NCI-H2196 (cell line): Measurements from ENCODE around the gene GIMAP5.

ENCODE experiments used
- DNase-seq: peaks from one replicate; lab custom pipeline; 2025; ENCODE audit not compliant: unreplicated experiment; lab: John Stamatoyannopoulos, UW

The GIMAP5 gene

DNA sequence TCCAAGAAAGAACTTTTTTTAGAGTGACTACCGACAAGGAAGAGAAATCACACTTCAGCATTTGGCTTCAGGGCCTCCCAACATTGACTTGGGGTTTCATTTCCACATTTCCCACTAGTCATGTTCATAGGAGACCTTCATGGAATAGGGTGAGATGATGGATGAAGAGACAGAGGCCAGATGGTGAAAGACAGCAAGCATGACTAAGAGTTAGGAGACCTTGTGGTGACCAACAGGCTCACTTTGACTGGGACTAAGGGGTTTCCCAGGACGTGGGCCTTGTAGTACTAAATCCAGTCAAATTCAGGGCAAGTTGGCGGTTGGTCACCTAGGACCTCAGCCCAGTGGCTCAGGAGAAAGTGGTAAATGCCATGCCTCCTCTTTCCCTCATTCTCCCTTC lies 3.0 kb upstream of the GIMAP5 start:
- DNase-seq: no peak

DNA sequence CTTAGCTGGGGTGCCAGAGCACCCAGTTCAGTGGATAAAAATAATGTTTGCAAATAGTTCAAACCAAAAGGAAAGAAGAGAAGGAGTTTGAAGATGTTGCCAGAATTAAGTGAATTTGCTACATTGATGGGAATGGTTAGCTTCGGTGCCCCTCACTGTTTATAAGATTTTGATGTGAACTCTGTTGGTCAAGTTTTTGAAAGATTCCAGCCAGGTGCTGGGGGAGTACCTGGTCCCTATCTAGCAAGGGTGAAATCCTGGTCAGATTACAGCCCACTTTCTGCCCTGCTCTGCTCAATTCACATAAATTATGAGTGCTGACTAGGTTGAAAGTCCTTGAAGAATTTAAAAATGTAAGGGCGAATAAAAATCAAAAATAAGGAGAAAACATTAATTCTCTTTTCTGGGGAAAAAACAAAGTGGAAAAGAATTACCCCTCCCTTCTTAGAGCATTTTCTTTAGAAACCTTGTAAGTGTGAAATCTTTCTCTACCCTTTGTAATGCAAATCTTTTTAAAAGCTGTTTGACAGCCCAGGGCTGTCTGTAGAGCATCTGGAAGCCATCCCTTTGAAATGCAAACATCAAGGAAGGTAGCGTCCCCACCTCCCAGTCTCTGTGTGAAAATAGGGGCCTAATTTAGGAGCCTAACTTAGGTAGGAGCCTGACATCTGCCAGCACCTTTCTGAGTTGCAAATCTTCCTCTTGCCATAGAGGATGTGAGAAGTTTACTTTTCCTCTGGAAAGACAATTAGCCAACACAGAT lies 1.4 kb upstream of the GIMAP5 start:
- DNase-seq: no peak

DNA sequence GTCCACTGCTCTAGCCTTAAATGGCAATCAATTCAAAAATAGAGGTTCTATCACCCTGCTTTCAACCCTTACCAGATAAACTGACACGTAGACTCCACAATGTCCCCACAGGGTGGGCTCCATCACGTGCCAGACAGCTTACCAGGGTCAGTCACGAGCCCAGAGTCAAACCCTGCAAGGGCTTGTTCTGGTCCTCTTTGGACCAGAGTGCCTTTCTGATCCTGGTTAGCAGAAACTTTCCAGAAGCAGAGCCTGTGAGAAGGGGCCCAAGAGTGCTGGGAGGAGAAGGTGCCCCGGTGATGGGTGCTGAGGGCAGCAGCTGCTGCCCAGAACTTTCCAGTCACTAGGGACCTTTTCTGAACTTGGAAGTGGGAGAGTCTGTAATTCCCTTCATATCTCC lies 354 bp upstream of the GIMAP5 start:
- no peak for DNase-seq

DNA sequence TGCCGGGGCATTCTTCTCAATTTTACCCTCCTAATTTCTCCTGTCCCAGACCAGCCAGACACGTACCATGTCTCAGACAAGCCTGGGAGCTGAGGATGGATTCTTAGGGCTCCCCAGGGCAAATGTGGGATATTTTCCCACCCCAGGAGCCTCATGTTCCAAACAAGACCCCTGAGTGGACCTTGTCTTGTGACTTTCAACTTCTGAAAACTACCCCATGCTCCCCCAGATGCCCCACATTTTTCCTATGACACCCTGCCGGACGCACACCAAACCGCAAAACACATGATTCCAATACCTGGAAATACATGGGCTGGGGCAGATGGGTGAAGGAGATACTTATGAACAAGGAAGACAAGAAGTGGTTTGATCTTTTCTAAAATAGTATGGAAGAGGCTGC lies 874 bp downstream of the GIMAP5 start:
- DNase-seq: no peak

DNA sequence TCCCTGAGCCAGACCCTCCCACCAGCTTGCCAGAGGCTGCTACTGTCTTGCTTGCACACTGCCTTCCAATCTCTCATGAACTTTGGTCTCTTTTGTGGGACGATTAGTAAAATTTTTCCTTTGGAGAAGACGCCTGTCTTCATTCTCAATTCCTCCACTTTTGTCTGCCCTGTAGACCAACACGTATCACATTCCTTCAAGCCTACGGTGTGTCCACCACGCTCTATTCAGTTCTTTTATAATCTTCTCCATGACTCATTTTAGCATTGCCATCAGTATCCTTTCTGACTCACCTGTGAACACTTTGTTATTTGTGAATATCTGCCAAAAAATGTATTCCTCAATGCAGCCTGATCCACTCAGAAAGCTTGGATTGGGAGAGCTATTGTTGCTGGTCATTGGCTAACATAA lies 1.4 kb downstream of the GIMAP5 start:
- no peak for DNase-seq

DNA sequence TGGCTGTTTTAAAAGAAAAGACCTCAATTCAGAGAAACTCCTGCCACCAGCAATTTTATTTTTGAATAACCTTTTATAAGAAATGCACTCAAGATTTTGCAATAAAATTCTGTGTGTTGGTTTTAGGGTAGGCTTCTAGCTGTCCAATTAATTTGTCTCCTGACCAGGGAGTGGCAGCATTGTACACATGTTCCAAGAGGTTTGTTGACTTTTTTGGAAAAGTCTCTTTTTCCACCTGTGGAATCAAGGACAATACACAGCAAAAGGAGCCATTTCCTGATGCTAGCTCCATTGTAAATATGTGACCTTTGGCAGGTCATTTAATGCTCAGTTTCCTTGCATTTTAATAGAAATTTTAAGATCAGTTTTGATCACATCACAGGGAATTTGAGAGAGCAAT lies 1.8 kb downstream of the GIMAP5 start:
- no peak for DNase-seq

DNA sequence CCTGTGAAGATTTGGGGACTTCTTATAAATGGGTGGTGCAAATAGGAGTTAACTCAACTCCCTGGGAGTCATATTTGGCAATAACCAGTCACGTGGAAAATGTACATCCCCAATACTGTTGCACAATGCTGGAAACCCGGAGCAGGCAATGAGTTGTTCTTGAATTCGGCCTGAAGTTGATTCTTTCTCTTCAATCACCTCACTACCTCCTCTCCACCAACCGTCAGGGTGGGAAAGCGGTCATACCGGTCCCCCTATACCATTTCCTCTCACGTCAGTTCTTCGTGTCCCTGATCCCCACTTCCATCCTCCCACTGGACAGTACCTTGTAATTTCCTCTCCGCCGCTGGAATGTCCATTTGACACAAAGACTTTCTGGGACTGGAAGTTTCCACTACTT lies 2.8 kb downstream of the GIMAP5 start:
- DNase-seq: no peak

DNA sequence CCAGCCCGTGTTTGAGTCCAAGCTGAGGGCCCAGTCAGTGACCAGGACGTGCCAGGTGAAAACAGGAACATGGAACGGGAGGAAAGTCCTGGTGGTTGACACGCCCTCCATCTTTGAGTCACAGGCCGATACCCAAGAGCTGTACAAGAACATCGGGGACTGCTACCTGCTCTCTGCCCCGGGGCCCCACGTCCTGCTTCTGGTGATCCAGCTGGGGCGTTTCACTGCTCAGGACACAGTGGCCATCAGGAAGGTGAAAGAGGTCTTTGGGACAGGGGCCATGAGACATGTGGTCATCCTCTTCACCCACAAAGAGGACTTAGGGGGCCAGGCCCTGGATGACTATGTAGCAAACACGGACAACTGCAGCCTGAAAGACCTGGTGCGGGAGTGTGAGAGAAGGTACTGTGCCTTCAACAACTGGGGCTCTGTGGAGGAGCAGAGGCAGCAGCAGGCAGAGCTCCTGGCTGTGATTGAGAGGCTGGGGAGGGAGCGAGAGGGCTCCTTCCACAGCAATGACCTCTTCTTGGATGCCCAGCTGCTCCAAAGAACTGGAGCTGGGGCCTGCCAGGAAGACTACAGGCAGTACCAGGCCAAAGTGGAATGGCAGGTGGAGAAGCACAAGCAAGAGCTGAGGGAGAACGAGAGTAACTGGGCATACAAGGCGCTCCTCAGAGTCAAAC lies 5.2 kb downstream of the GIMAP5 start:
- DNase-seq: no peak

DNA sequence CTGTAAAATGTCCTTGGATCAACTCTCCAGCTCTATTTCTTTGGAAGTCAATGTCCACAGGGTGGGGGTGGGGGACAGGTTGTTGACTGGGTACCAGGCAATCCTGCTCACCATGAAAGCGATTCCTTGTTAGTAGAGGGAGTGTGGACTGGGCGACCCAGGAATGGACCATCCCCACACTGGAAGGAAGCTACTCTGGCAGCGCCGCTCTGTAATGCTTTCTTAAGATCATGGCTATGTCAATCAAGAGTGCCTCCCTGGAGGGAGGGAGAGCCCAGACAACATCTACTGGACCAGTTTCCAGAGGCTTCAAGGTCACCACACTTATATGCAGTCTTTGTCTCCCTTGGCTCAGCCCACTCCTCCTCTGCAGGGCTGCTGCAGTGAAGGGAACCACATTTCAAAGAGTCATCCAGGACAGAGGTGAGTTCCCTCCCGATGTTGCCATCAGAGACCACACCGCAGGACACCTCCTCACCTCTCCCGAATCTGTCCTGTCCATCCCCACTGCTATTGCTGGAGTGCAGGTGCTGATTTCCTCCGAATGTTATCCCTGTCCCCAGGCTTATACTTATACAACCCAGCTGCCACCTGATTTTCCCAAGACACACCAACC lies 6.9 kb downstream of the GIMAP5 start:
- no peak for DNase-seq

DNA sequence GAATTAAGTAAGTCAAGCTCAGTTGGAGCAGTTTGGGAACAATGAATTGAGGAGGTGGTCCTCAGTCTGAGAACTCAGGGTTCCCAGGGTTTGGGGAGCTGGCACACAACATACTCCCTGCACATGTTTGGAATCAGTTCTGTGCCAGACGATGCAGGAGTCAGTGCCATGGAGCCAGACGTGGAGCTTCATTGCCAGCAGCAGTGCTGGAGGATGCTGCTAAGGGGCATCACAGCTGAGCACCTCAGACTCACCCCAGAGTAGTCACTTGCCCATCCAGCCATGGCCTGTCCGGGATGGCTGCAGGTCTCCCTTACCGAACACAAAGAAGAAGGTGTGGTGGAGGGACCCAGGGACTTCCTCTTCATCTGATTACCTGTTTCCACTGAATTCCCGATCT lies 7.9 kb downstream of the GIMAP5 start:
- DNase-seq: no peak

DNA sequence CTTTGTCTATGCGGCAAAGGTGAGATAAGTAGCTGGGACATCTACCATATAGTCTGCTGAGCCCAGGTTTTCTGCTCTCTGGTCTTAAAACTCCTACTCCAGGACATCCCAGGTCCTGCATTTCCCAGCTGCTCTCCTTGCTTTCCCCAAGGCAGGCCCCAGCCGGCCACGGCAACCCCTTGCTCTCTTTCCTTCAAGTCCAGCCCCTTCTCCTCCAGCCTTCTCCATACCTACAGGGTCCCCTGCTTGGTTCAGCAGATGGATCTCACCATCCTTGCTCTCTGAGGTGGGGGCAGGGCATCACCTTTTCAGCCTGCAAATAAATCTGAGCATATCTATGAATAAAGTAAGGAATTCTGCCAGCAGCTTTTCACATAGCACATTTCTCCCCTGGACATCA lies 8.7 kb downstream of the GIMAP5 start:
- no peak for DNase-seq

DNA sequence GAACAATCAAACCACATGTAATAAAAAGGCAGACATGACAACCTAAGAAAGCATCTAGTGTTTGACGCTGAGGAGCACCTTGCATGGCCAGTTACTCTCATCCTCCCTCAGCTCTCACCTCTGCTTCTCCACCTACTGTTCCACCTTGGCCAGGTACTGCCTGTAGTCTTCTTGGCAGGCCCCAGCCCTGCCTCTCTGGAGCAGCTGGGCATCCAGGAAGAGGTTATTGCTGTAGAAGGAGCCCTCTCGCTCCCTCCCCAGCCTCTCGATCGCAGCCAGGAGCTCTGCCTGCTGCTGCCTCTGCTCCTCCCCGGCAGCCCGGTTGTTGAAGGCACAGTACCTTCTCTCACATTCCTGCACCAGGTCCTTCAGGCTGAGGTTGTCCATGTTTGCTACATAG lies 9.7 kb downstream of the GIMAP5 start:
- no peak for DNase-seq

DNA sequence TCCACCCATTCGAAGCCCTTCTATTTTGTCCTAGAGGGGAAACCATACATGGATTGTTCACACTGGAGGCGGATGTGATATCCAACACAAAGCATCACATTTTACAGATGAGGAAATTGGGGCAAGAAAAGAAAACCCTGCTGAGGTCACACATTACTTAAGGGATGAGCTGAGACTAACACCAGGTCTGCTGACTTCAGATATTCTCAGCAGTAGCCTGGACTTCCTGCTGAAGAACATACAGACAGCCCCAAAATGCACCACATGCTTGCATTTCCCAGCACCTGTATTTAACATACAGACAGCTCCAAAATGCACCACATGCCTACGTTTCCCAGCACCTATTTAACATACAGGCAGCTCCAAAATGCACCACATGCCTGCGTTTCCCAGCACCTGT lies 11.2 kb downstream of the GIMAP5 start:
- no peak for DNase-seq

DNA sequence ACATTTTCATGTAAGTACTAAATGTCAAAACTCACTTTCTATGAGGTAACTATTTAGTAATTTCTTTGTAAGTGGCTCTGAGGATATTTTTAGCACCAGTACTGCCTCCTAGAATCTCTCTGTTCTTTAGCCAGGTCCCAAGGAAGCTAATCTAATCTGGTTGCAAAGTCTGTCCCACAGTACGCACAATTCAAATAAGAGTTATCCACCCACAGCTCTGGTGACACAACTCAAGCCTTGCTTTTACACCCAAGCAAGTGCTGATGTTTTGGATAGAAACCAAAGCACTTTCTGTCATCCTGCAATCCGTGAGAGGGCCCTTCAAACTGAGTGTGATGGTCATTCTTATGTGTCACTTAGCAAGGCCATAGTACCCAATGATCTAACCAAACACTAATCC lies 14.5 kb downstream of the GIMAP5 start:
- DNase-seq: no peak

DNA sequence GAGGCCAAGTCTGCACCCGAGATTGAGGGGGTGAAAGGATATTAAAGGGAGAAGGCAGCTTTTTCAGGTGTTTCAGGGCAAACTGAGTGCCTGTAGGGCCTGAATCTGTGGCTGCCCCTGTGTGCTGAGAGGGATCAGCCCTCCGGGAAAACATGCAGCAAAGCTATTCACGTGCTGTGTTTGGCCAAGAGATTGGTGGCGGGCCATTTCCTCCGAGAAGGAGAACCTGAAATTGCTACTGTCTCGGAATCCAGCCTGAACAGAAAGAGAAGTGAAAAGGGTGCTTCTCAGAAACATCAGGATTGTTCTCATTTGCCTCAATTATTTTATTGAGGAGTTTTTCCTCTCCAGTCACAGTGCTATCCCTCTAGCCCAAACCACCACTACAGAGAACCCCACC lies 16.0 kb downstream of the GIMAP5 start:
- DNase-seq: no peak

DNA sequence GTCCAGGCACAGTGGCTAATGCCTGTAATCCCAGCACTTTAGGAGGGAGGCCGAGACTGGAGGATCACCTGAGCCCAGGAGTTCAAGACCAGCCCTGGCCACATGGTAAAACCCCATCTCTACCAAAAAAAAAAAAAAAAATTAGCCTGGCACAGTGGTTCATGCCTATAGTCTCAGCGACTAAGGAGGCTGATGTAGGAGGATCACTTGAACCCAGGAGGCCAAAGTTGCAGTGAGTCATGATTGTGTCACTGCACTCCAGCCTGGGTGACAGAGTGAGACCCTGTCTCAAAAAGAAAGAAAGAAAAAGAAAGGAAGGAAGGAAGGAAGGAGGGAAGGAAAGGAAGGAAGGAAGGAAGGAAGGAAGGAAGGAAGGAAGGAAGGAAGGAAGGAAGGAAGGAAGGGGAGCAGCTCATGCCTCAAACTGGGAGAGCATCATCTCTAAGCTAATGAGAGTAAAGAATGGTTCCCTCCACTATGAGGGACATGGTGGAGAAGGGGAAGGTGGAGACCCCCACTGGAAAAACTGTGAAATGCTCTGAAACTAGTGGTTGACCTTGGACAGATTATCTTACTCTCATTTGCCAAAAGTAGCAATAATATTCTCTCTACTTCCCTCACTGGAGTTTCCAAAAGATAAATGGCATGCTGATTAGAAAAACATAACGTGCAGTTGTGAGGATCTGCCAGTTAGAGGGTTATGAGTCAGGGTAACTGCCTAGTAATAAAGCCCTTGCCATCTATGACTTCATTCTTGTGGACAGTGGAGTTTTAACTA lies 16.8 kb downstream of the GIMAP5 start:
- DNase-seq: no peak

DNA sequence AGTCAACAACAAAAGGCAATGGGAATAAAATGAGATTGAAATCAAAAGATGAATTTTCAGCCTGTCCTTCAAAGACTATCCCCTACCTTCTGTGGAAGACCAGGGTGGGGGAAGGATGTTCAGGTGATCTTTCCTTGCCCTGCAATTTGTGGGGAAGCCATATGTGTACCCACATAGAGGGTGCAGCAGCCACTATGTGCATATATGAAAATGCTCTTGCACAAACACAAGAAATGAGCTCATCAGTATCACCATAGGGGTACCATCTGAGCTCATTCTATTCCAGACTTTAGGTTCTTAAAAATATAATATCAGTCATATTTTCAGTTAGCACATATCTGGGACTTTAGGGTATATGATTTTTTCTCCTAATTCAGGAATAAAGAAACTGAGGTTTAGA lies 17.7 kb downstream of the GIMAP5 start:
- no peak for DNase-seq

DNA sequence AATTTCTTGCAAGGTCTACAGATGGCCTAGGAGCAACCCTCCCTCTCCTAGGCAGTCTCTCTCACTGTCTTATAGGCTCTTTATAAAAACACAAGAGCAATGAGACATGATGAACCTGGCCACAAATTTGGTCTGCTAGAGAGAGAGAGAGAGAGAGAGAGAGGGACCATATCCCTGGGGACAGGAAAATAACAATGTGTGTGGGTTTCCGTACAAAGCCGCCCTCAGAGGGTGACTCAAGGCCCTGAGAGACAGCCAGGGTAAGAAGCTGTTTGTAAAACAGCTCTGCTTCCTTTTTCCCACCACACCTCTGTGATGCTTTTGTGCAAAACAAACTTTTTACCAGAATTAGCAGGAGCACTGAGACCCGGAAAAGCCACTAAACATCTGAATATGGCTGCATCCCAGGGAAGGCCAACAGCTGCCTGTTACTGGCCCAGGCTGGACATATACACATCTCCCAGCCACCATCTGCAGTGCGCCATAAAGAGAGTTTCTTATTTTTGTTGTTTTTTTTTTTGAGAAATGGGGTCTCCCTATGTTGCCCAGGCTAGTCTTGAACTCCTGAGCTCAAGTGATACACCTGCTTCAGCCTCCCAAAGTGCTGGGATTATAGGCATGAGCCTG lies 18.4 kb downstream of the GIMAP5 start:
- no peak for DNase-seq

DNA sequence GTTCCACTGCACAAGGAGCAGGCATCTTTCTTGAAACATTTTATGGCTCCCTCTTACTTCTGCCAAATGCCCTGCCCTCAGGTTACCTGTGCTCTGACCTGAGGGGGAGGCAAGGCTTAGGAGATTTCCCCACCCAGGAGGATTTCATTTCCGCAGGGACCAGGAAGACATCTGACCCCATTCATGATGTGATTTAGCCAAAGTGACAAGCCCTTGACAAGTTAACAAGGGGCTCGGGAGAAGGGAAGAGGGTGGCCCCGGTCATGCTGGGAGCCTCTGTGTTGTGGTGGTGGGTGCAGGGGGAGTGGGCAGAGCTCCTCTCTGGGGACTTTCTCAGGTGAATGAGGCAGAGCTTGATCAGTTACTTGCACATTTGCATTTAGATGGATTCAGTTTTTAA lies 18.9 kb downstream of the GIMAP5 start:
- DNase-seq: no peak

DNA sequence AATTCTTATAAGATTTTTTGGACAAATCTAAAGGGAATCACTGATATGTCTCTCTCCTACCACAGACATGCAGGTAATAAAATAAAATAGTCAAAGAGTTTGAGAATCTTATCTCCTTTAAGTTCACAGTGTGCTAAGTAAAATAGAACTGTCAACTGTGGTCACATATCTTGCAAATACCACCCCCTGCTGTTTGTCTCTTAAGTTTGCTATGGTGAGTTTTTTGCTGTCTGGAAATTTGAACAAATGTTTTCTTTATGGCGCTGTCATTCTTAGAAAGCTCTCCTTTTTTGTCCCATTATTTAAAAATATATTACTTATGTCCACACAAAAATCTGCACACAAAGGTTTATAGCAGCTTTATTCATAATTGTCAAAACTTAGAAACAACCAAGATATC lies 19.6 kb downstream of the GIMAP5 start:
- DNase-seq: no peak

DNA sequence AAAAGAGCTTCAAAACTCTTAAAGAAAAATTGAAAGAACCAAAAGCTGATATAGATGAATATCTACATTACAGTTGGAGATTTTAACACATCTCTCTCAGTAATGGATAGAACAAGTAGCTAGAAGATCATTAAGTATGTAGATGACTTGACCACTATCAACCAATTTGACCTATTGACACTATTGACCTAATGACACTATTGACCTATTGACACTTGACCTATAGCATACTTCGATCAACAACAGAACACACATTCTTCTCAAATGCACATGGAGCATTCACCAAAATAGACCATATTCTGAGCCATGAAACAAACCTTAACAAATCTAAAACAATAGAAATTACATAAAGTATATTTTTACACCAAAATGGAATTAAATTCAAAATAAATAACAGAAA lies 22.3 kb downstream of the GIMAP5 start:
- DNase-seq: no peak
